Natural killer cell treated with Interleukin-12 subunit alpha and Interleukin-12 subunit beta and Interleukin-15 and Interleukin-18, amount 100 ng/mL, for 72 hours (primary cell): Measurements from ENCODE around the gene ANO1. TPM values are rescaled to one million over a fixed set of nuclear protein-coding genes. Genes with fewer than 3 reads are reported as not detected.

Source experiments
- ATAC-seq, 2 donors: fragments of 150-1000 bp; cut with Tn5 transposase in 1 of 2; sonication (Bioruptor Pico), chemical (Tn5 transposase) in 1 of 2; 2 replicates each; pipeline ENCODE4 v1.10.0; 2021
- DNase-seq: peaks from one replicate; pipeline ENCODE4 v3.0.0; 2022; ENCODE audit warnings: low spot score
- H3K27ac Mint-ChIP-seq, 2 donors: 1 replicate in 1 of 2; 2 replicates in 1 of 2; pipeline ENCODE4 v1.8.0; 2022; ENCODE audit warnings: mixed read lengths in 2 of 2, mild to moderate bottlenecking in 1 of 2, moderate library complexity in 1 of 2
- H3K27me3 Mint-ChIP-seq, 2 donors: 1 replicate in 1 of 2; 2 replicates in 1 of 2; pipeline ENCODE4 v1.8.0; 2022; ENCODE audit warnings: mixed read lengths in 2 of 2
- H3K36me3 Mint-ChIP-seq: one replicate; pipeline ENCODE4 v1.8.0; 2022; ENCODE audit warnings: mixed read lengths
- H3K4me1 Mint-ChIP-seq, 2 donors: 1 replicate in 1 of 2; 2 replicates in 1 of 2; pipeline ENCODE4 v1.8.0; 2022; ENCODE audit warnings: low read depth in 2 of 2, mixed read lengths in 2 of 2, mild to moderate bottlenecking in 1 of 2
- H3K4me3 Mint-ChIP-seq: one replicate; pipeline ENCODE4 v1.8.0; 2022; ENCODE audit warnings: mixed read lengths
- H3K9me3 Mint-ChIP-seq: 2 replicates; pipeline ENCODE4 v1.8.0; 2022; ENCODE audit warnings: mixed read lengths
- total RNA-seq, 2 donors: library from RNA; stranded (reverse); gene quantifications; one replicate each; pipeline ENCODE4 v1.2.3, GENCODE V29; 2022

ANO1 gene
- total RNA-seq, 2 donors from 2014 or later, result not detected

DNA sequence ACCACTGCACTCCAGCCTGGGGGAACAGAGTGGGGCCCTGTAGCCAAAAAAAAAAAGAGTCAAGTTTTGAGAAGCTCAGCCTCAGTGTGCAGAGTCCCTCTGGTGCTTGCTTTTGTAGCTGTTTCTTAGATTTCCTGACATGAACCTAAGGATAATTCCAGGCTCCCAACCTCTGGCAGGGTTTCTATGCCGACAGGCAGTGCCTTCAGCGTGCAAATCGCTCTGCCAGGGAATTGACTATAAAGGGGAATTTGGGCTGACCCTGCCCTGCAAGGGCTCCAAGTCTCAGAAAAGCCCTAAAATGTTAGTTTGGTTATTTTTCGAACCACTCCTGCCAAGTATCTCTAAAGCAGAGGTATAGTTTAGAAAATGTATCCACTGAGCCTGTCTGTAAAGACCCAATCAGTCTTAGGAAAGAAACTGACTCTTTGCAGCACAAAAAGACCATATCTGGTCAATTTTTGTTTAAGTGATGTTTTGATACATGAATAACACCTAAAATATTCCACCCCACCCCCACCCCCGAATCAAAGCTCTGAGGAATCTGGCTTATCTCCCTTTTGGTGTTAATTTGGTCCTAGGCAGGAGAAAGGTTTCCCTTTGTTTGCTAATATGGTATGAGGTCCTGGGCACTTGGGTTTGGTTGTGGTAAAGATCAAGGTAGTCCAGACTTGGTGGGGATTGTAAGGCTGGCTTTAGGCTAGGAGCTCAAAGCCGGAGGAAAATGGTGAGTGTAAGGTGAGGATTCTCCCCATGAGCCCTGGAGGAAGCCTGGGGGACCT lies 49.7 kb downstream of the ANO1 start:
- peaks cover 0 to 3% of the 10 kb centered on the region in 2 donors for H3K27me3 Mint-ChIP-seq
- no peak overlapping the region for H3K4me3 Mint-ChIP-seq
- H3K27ac Mint-ChIP-seq, result no peak overlapping the region
- H3K36me3 Mint-ChIP-seq, result no peaks in the 10 kb centered on the region
- DNase-seq (no peak), ATAC-seq (no peak)
- H3K4me1 Mint-ChIP-seq, result no peaks in the 10 kb centered on the region
- no peaks in the 10 kb centered on the region for H3K9me3 Mint-ChIP-seq

DNA sequence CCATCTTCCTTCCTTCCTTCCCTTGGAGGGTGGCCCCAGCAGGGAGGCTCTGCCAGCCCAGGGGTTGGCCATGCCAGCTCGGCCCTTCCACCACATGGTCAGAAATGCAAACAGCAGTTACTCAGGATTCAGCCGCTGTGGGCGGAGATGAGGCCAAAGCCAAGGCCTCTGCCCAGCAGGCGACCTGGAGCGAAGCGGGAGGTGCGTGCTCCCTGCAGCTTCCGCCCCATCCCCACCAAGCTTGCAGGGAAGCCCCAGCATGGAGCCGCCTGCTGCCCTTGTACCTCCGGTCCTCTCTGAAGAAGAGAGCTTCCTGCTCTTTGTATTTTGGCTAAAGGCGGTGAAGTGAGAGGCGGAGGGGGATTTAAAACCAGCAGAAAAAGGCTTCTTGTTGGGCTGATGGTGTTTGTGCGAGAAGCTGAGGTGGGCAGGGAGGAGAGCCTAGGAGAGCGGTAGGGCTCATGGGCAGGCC lies 50.4 kb downstream of the ANO1 start:
- ATAC-seq (no peak), DNase-seq (no peak)
- Mint-ChIP-seq H3K4me1 (no peaks in the 10 kb centered on the region), H3K27me3 (peaks cover 0 to 3% of the 10 kb centered on the region in 2 donors), H3K4me3 (no peak overlapping the region), H3K36me3 (no peaks in the 10 kb centered on the region), H3K27ac (no peak overlapping the region), H3K9me3 (no peaks in the 10 kb centered on the region)

DNA sequence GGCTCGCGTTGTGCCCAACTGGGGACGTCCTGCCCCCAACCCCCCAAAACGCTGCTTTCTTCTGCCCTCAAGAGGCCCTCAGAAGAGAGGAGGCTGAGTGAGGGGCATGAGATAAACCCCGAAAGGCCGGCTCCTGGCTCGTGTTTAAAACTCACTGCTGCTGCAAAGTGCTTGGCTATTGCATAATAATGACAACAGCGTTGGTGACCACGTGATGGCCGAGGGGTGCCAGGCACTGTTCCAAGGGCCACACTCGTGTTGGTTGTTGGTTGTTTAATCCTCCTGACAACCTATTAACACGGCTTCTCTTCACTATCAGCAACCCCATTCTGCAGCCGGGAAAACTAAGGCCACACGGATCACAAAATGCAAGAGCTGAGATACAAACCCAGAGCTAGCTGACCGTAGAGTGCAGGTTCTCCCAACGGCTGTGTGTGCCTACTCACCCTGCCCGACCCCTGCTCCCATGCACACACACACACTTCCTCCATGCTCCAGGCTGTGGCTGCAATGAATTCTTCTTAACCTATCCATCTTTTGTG lies 51.0 kb downstream of the ANO1 start:
- no peaks in the 10 kb centered on the region for H3K4me1 Mint-ChIP-seq
- DNase-seq (no peak), ATAC-seq (no peak)
- no peak overlapping the region for H3K4me3 Mint-ChIP-seq
- H3K27ac Mint-ChIP-seq, result no peak overlapping the region
- H3K9me3 Mint-ChIP-seq, result no peaks in the 10 kb centered on the region
- no peaks in the 10 kb centered on the region for H3K36me3 Mint-ChIP-seq
- no peaks in the 10 kb centered on the region for H3K27me3 Mint-ChIP-seq

DNA sequence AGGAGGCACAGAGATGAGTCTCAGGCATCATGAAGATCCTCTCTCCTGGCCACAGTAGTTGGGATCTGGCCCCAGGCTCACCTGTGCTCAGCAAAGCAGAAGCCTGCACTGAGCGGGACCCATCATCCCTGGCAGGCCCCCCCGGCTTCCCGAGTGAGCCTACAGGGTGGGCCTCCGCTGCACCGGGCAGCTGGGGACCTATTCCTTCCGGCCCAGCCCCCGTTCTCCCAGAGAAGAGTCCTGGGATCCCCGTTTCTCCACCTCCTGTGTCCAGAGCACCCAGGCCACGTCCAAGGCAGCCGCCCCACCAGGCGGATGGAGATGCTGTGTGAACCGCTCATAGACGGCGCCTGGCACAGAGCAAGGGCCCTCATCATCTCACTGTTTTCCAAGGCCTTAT lies 52.5 kb downstream of the ANO1 start:
- DNase-seq (no peak), ATAC-seq (no peak)
- Mint-ChIP-seq H3K27me3 (no peaks in the 10 kb centered on the region), H3K9me3 (no peaks in the 10 kb centered on the region), H3K4me1 (no peaks in the 10 kb centered on the region), H3K4me3 (no peak overlapping the region), H3K36me3 (no peaks in the 10 kb centered on the region), H3K27ac (no peak overlapping the region)

DNA sequence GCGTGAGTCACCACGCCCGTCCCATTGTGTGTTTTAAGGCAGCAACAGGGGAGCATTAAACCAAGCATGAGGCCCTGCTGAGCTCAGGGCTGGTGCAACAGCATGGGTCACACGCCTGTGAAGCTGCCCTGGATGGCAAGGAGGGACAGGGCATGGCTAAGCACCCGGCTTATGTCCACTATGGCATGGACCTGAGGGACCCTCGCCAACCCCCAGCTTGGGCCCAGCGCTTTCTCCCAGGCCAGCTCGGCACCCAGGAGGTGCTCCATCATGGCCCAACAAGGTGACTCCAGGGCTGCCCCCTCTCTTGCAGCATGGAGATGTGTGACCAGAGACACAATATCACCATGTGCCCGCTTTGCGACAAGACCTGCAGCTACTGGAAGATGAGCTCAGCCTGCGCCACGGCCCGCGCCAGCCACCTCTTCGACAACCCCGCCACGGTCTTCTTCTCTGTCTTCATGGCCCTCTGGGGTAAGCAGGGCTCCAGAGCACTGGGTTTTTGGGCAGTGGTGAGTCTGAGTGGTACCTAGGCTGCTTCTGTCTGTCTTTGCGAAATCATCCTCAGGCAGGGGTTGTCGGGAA lies 53.6 kb downstream of the ANO1 start:
- Mint-ChIP-seq H3K4me3 (no peak overlapping the region), H3K27ac (no peak overlapping the region), H3K36me3 (no peaks in the 10 kb centered on the region), H3K9me3 (no peaks in the 10 kb centered on the region), H3K4me1 (no peaks in the 10 kb centered on the region), H3K27me3 (no peaks in the 10 kb centered on the region)
- DNase-seq (no peak), ATAC-seq (no peak)

DNA sequence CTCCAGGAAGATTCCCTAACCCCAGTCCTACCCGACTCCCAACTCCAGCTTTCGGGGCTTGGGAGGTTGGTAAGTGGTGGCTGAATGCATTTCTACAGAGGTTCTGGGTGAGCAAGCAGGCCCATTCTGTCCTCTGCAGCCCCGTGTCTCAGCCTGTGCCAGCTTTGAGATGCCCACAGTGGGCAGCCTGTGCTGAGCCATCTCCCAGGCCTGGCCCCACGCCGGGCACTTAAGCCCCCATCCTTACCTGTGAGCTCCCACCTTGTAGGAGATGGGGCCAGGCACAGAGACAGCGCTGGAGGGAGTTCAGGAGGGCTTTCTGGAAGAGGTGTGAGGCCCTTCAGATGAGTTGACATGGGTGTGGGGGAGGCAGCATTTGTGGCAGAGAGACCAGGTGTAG lies 54.5 kb downstream of the ANO1 start:
- no peak overlapping the region for H3K27ac Mint-ChIP-seq
- no peak overlapping the region for H3K4me3 Mint-ChIP-seq
- DNase-seq (no peak), ATAC-seq (no peak)
- H3K9me3 Mint-ChIP-seq, result no peaks in the 10 kb centered on the region
- H3K36me3 Mint-ChIP-seq, result no peaks in the 10 kb centered on the region
- no peaks in the 10 kb centered on the region for H3K4me1 Mint-ChIP-seq
- H3K27me3 Mint-ChIP-seq, result no peaks in the 10 kb centered on the region

DNA sequence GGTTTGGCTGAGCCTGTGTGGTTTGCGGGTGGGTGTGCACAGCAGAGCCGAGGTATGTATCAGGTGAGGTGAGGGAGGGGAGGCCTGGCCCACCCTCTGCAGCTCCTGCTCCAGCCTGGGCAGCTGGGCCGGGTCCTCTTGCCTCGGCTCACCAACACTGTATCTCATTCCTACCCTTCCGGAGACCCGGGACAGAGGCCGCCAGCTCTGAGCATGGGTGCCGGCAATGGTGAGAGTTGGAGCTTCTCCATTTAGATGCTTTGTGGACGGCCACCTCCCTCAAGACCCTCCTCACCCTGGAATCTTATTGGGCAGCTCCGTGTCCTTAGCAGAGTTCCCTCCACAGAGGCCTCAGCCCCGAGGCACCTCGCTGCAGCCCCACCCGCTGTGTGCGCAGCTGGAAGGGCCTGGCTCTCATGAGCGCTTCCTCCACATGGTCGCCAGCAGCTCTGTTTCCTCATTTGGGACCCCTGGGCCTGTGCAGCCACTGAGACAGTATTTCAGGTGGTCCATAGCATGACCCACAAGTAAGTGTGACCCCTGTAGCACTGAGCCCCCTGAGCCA lies 55.7 kb downstream of the ANO1 start:
- Mint-ChIP-seq H3K27me3 (no peaks in the 10 kb centered on the region), H3K4me1 (no peaks in the 10 kb centered on the region), H3K36me3 (no peaks in the 10 kb centered on the region), H3K27ac (no peak overlapping the region), H3K9me3 (no peaks in the 10 kb centered on the region), H3K4me3 (no peak overlapping the region)
- ATAC-seq, result no peak
- DNase-seq, result no peak

DNA sequence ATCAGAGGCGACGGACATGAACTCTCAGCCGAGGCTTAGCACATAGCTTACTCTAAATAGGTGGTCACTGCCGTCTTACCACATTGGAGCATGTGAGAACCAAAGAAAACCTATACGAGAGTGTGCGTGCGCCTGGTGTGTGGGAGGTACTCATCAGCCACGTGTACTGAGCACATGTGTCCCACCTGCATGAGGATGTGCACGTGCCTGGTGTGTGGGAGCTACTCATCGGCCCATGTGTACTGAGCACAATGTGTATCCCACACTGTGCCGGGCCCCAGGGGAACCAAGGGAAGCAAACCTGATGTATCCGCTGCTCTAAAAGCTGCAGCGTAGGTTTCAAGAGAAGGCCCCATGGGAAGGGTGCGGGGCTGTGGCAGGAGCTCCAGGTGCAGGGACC lies 56.4 kb downstream of the ANO1 start:
- Mint-ChIP-seq H3K36me3 (no peaks in the 10 kb centered on the region), H3K4me1 (no peaks in the 10 kb centered on the region), H3K9me3 (no peaks in the 10 kb centered on the region), H3K4me3 (no peak overlapping the region), H3K27ac (no peak overlapping the region), H3K27me3 (no peaks in the 10 kb centered on the region)
- no peak for ATAC-seq
- DNase-seq, result no peak

DNA sequence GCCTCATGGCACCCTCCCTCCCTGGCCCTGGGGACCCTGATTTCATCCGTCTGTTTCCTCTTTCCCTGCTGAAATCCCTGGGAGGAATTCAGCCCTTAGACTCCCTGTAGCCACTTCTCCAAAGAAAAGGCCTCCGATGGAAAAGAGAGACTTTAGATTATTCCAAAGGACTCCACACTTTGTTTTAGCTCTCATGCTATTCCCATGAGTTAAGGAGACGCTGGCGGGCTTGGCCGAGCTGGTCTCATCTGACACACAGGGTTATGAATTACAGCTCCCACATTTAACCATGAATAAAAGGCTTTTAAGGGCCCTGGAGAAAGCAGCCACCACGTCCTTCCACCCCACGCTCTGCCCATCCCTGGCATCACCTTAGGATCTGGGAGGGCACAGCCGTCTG lies 57.0 kb downstream of the ANO1 start:
- no peak overlapping the region for H3K4me3 Mint-ChIP-seq
- H3K9me3 Mint-ChIP-seq, result no peaks in the 10 kb centered on the region
- H3K27me3 Mint-ChIP-seq, result peaks cover 3 to 5% of the 10 kb centered on the region in 2 donors
- no peak for DNase-seq
- no peaks in the 10 kb centered on the region for H3K36me3 Mint-ChIP-seq
- no peaks in the 10 kb centered on the region for H3K4me1 Mint-ChIP-seq
- no peak overlapping the region for H3K27ac Mint-ChIP-seq
- no peak for ATAC-seq

DNA sequence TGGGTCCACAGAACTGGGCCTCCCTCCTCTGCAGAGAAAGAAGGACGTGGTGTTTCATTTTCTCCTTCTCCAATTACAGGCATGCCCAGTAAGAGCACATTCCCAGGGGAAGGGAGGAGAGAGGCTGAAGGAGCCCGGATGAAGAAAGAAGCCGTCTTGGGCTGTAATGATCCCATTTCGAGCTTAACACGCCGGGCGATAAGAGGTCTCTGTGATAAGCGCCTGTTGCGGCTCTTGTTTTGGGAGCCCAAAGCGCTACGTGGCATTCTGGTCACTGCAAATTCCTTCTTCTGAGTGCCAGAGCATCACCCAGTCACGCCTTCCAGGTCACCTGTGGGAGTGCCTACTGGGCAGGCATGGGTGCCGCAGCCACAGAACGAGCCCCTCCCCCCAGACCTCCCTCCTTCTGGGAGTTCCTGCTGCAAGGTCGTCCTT lies 57.5 kb downstream of the ANO1 start:
- H3K36me3 Mint-ChIP-seq, result no peaks in the 10 kb centered on the region
- no peaks in the 10 kb centered on the region for H3K9me3 Mint-ChIP-seq
- no peak overlapping the region for H3K27ac Mint-ChIP-seq
- no peak for DNase-seq
- no peak for ATAC-seq
- no peak overlapping the region for H3K4me3 Mint-ChIP-seq
- H3K4me1 Mint-ChIP-seq, result no peaks in the 10 kb centered on the region
- peaks cover 6 to 10% of the 10 kb centered on the region in 2 donors for H3K27me3 Mint-ChIP-seq

DNA sequence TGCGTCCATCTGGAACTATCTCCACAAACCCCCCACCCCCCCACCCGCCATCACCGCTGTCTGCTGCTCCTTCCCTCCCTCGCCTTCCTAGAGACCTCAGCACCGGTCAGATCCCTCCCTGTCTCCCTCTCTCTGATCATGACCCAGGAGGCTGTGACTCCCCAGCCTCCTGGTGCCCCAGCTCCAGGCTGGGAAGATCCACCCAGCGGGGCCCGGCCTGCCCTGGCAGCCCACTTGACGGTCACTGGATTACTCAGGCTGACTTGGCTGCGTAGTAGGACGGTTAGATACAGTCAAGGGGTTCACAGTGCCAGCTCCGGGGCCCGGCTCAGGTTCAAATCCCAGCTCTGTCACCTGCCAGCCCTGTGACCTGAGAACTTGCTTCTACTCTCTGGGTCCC lies 59.3 kb downstream of the ANO1 start:
- H3K9me3 Mint-ChIP-seq, result no peaks in the 10 kb centered on the region
- no peak overlapping the region for H3K27ac Mint-ChIP-seq
- no peak overlapping the region for H3K4me3 Mint-ChIP-seq
- H3K36me3 Mint-ChIP-seq, result no peaks in the 10 kb centered on the region
- DNase-seq (no peak), ATAC-seq (no peak)
- peaks cover 12 to 26% of the 10 kb centered on the region in 2 donors for H3K27me3 Mint-ChIP-seq
- no peaks in the 10 kb centered on the region for H3K4me1 Mint-ChIP-seq

DNA sequence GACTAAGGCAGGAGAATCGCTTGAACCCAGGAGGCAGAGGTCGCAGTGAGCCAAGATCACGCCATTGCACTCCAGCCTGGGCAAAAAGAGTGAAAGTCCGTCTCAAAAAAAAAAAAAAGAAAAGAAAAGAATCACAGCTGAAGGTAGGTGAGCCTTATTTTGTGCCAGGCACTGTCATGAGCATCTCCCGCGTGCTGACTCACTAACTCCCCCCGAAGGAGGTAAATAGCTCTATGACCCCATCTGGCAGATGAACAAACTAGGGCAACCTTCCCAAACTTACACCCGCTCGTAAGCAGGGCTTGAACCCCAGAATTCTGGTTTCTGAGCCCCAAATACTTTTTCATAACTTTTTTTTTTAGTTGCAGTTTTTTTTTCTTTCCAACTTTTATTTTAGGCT lies 60.3 kb downstream of the ANO1 start:
- Mint-ChIP-seq H3K36me3 (no peaks in the 10 kb centered on the region), H3K27me3 (peaks cover 18 to 33% of the 10 kb centered on the region in 2 donors), H3K4me1 (no peaks in the 10 kb centered on the region), H3K4me3 (no peak overlapping the region), H3K27ac (no peak overlapping the region), H3K9me3 (no peaks in the 10 kb centered on the region)
- ATAC-seq, result no peak
- no peak for DNase-seq

DNA sequence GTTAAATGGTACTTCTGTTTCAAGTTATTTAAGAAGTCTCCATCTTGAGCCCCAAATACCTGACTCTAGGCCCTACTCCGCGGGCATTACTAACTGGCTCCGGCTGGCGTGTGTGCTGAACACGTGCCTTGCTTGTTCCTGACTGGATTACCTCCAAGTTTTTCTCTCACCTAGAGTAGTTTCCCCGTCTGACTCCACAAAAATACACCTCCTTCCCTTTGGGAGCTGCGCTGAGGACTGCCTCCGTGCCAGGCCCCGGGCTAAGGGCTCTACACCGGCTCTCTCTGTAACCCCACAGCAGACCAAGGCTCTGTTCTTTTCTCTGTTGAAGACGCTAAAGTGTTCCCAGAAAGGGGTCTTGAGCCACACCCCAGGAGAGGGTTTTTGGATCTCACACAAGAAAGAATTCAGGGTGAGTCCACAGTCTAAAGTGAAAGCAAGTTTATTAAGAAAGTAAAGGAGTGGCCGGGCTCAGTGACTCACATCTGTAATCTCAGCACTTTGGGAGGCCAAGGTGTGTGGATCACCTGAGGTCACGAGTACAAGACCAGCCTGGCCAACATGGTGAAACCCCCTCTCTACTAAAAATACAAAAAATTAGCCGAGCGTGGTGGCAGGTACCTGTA lies 61.8 kb downstream of the ANO1 start:
- no peaks in the 10 kb centered on the region for H3K4me1 Mint-ChIP-seq
- no peak for ATAC-seq
- DNase-seq, result no peak
- no peaks in the 10 kb centered on the region for H3K9me3 Mint-ChIP-seq
- H3K27me3 Mint-ChIP-seq, result peaks cover 26 to 36% of the 10 kb centered on the region in 2 donors
- H3K36me3 Mint-ChIP-seq, result no peaks in the 10 kb centered on the region
- H3K27ac Mint-ChIP-seq, result no peak overlapping the region
- H3K4me3 Mint-ChIP-seq, result no peak overlapping the region
